22Rv1 (cell line): ENCODE measurements around the gene FAM174B.

Experiments
- ZFX ChIP-seq: fragments of 450-650 bp; IDR thresholded peaks from 2 replicates; pipeline ENCODE4 v1.6.1; 2017; ENCODE audit warnings: antibody characterized with exemption, borderline replicate concordance
- TF ChIP-seq, protein P1 (sequence below): fragments of 450-650 bp; IDR thresholded peaks from 2 replicates; pipeline ENCODE4 v1.5.1; 2017; ENCODE audit warnings: mild to moderate bottlenecking

DNA sequence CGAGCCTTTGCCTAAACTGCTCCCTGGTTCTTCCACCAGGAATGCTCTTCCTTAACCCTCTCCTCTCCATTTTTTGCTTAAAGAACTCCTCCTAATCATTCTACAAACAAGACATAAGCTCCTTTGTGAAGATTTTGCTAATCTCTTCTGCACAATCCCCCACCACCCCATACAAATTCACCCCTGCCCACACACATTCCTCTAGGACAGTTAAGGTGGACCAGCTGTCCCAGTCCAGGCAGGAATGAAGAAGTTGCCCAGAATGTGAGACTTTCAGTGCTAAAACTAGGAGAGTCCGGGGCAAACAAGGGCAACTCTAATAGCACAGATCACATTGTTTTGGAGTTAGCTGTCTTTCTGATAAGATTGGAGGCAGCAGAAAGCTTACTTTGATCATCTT is 13.9 kb upstream of the FAM174B start:
- TF ChIP-seq, protein P1, sequence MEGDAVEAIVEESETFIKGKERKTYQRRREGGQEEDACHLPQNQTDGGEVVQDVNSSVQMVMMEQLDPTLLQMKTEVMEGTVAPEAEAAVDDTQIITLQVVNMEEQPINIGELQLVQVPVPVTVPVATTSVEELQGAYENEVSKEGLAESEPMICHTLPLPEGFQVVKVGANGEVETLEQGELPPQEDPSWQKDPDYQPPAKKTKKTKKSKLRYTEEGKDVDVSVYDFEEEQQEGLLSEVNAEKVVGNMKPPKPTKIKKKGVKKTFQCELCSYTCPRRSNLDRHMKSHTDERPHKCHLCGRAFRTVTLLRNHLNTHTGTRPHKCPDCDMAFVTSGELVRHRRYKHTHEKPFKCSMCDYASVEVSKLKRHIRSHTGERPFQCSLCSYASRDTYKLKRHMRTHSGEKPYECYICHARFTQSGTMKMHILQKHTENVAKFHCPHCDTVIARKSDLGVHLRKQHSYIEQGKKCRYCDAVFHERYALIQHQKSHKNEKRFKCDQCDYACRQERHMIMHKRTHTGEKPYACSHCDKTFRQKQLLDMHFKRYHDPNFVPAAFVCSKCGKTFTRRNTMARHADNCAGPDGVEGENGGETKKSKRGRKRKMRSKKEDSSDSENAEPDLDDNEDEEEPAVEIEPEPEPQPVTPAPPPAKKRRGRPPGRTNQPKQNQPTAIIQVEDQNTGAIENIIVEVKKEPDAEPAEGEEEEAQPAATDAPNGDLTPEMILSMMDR, result no peak
- no peak for TF ChIP-seq ZFX
